ENCODE measurements around the gene INPP5A. TPM values are rescaled to one million over a fixed set of nuclear protein-coding genes. Genes with fewer than 3 reads are reported as not detected.

INPP5A gene
- total and polyA plus RNA-seq, 9 of the 15 experiments (the other 6 are each of a cell fraction or from before 2014, with no cell fraction given): 0.66 to 11.6 (median 7.7) TPM

DNA sequence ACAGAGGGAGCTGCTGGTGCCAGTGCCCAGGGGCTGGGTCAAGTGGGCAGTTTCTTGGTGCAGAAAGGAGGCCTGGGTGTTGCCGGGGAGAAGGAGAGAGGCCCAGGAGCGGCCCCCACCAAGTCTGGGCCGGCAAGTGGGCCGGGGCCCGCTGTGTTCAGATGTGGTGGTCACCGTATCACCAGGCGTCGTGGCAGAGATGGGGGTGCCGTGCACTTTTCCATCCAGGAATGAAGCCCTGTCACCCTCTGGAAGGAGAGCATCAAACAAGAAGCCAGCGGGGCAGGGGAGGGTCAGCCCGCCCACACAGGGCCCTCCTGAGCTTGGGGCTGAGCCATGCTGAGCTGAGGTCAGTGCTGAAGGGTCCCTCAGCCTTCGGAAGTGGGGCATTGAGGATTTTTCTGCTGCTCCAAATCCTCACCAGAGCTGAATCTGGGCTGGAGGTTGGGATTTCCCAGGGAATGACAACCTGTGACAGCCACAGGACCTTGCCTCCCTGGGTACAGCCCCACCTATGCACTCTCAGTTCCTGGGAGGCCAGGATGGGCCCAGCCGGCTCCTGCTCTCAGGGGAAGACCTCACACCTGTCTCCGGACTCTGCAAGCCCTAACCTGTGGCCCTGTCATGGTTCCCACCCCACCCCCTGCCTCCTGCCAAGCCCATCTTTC, 27.9 kb upstream of the INPP5A start:
- in situ Hi-C loops (cut with MboI): no loop called here
- ChIA-PET CTCF (ENCODE audit: low intra/inter-chr PET ratio) (no interaction called here), POLR2A (no interaction called here)
- no peak overlapping the region for H2AFZ ChIP-seq (ENCODE audit: low read depth, low read length)
- no peak for ATAC-seq
- intact Hi-C loops (cut with micrococcal nuclease): no loop called here
- no peak overlapping the region for H3K9ac ChIP-seq (ENCODE audit: insufficient read depth in 1 of 2, low read depth in 2 of 2, low read length in 2 of 2)
- no peaks in the 10 kb centered on the region for H3K79me2 ChIP-seq (ENCODE audit: control insufficient read depth, insufficient read depth, low read length)
- H3K27ac ChIP-seq (ENCODE audit: extremely low read depth, low read depth, low read length): no peak overlapping the region
- no TSS peak for BruUV-seq (replicated peaks)
- no peak overlapping the region for H3K4me2 ChIP-seq (ENCODE audit: insufficient read depth, low read length)
- no peaks in the 10 kb centered on the region for H3K9me3 ChIP-seq (replicated peaks; ENCODE audit: control insufficient read depth, insufficient read depth, low read depth, low read length)
- H3K36me3 ChIP-seq (ENCODE audit: control insufficient read depth, insufficient read depth, low read length): no peaks in the 10 kb centered on the region
- H3K4me3 ChIP-seq: no peak overlapping the region
- H3K27me3 ChIP-seq (ENCODE audit: control insufficient read depth in 2 of 2, insufficient read depth in 2 of 2, low read length in 2 of 2): no peaks in the 10 kb centered on the region
- 19% methylated on average over 2 of the region's 14 CpGs for WGBS (ENCODE audit: insufficient coverage, low coverage, missing lambda C conversion rate)
- H4K20me1 ChIP-seq (replicated peaks; ENCODE audit: control insufficient read depth, insufficient read depth, low read length): no peaks in the 10 kb centered on the region
- peaks cover 0 to 9% of the 10 kb centered on the region in 2 experiments; a peak in 3 of 5 replicates for H3K4me1 ChIP-seq (replicated peaks in 1 of 2; ENCODE audit: control insufficient read depth in 2 of 2, insufficient read depth in 2 of 2, low read length in 2 of 2)
- no peak for DNase-seq (ENCODE audit: extremely low read depth in 1 of 4, low spot score in 3 of 4)
- TF ChIP-seq CBX2 (IDR thresholded peaks at IDR 0.05; ENCODE audit: insufficient read depth, low read length, poor library complexity, severe bottlenecking): no peak
- TF ChIP-seq NR2C2 (CRISPR knock-in tag; IDR thresholded peaks at IDR 0.05): no peak
- no peak for TF ChIP-seq NR2C2 (tag; IDR thresholded peaks at IDR 0.05)
- no peak for TF ChIP-seq CSDE1 (IDR thresholded peaks at IDR 0.05)
- no peak for TF ChIP-seq MYNN (IDR thresholded peaks at IDR 0.05)
- no peak for TF ChIP-seq MYNN (CRISPR knock-in tag; IDR thresholded peaks at IDR 0.05)
- TF ChIP-seq CAMTA2 (CRISPR knock-in tag; conservative IDR thresholded peaks at IDR 0.05): no peak
- no peak for FAIRE-seq
- no peaks in the 10 kb centered on the region for H3K9me1 ChIP-seq (ENCODE audit: control insufficient read depth, insufficient read depth, low read length)

GRCh38 chr10:132510174-132510611, 27.4 kb upstream of the INPP5A start:
- no TSS peak for BruUV-seq (replicated peaks)
- Histone ChIP-seq H3K27me3 (ENCODE audit: control insufficient read depth in 2 of 2, insufficient read depth in 2 of 2, low read length in 2 of 2) (no peaks in the 10 kb centered on the region), H3K9me3 (replicated peaks; ENCODE audit: control insufficient read depth, insufficient read depth, low read depth, low read length) (no peaks in the 10 kb centered on the region), H3K36me3 (ENCODE audit: control insufficient read depth, insufficient read depth, low read length) (no peaks in the 10 kb centered on the region), H4K20me1 (replicated peaks; ENCODE audit: control insufficient read depth, insufficient read depth, low read length) (no peaks in the 10 kb centered on the region), H3K9ac (ENCODE audit: insufficient read depth in 1 of 2, low read depth in 2 of 2, low read length in 2 of 2) (no peak overlapping the region), H3K79me2 (ENCODE audit: control insufficient read depth, insufficient read depth, low read length) (no peaks in the 10 kb centered on the region), H3K4me3 (no peak overlapping the region), H2AFZ (ENCODE audit: low read depth, low read length) (no peak overlapping the region), H3K4me1 (replicated peaks in 1 of 2; ENCODE audit: control insufficient read depth in 2 of 2, insufficient read depth in 2 of 2, low read length in 2 of 2) (peaks cover 0 to 12% of the 10 kb centered on the region in 2 experiments; a peak in 3 of 5 replicates), H3K27ac (ENCODE audit: extremely low read depth, low read depth, low read length) (no peak overlapping the region), H3K4me2 (ENCODE audit: insufficient read depth, low read length) (no peak overlapping the region), H3K9me1 (ENCODE audit: control insufficient read depth, insufficient read depth, low read length) (no peaks in the 10 kb centered on the region)
- 52% methylated on average over 11 of the region's 15 CpGs for WGBS (ENCODE audit: insufficient coverage, low coverage, missing lambda C conversion rate)
- CTCF ChIA-PET (ENCODE audit: low intra/inter-chr PET ratio): no interaction called here
- no peak for DNase-seq (ENCODE audit: extremely low read depth in 1 of 4, low spot score in 3 of 4)
- no peak for ATAC-seq
- in situ Hi-C loops (cut with MboI) (no loop called here), intact Hi-C loops (cut with micrococcal nuclease) (no loop called here)
- POLR2A ChIA-PET: no interaction called here
- FAIRE-seq: no peak
- no peak for TF ChIP-seq PKNOX1 (IDR thresholded peaks at IDR 0.05)
- TF ChIP-seq MLLT1 (IDR thresholded peaks at IDR 0.05): no peak
- no peak for TF ChIP-seq NR2C1 (IDR thresholded peaks at IDR 0.05)
- no peak for TF ChIP-seq NR2C1 (tag; IDR thresholded peaks at IDR 0.05)
- TF ChIP-seq, protein P1, sequence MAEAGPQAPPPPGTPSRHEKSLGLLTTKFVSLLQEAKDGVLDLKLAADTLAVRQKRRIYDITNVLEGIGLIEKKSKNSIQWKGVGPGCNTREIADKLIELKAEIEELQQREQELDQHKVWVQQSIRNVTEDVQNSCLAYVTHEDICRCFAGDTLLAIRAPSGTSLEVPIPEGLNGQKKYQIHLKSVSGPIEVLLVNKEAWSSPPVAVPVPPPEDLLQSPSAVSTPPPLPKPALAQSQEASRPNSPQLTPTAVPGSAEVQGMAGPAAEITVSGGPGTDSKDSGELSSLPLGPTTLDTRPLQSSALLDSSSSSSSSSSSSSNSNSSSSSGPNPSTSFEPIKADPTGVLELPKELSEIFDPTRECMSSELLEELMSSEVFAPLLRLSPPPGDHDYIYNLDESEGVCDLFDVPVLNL (CRISPR knock-in tag; IDR thresholded peaks at IDR 0.05; ENCODE audit: low read depth): no peak
- no peak for TF ChIP-seq ZNF696 (CRISPR knock-in tag; conservative IDR thresholded peaks at IDR 0.05)
- TF ChIP-seq ZNF766 (CRISPR knock-in tag; conservative IDR thresholded peaks at IDR 0.05): no peak

Data from K562 (cell line).